ENCODE measurements around the gene SIDT2. TPM values are rescaled to one million over a fixed set of nuclear protein-coding genes. Genes with fewer than 3 reads are reported as not detected.

Gene SIDT2
- total RNA-seq, 2 experiments from 2014 or later = 18.3 to 37.7 TPM

DNA sequence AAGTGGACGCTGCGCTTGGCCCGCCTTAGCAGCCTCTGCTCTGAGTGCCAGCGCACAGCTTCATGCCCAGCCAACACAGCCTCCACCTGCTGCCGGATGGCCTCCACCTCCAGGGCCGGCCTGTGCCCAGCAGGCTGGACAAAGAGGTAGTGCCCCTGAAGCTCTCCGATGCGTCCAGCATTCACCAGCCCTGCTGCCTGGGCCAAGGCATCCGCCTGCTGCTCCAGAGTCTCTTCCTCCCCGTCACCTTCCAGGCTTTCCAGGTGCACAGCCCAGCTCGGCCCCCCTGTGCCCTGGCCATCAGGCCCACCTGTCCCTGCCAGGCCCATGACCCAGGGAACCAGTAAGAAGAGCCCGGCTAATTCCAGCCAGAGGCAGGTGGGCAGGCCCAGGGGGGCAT lies 50.9 kb downstream of the SIDT2 start:
- H3K4me1 ChIP-seq (ENCODE audit: insufficient read depth, low read length, poor library complexity, severe bottlenecking) = peaks cover 36% of the 10 kb centered on the region
- ChIA-PET POLR2A (interaction anchor here (3.3 kb wide), 1 partner anchor 50 kb away, joined by 30 read pairs; the partner anchor contains the start of gene SIDT2), CTCF (ENCODE audit: unreplicated experiment) (no interaction called here)
- H3K79me2 ChIP-seq (ENCODE audit: insufficient read depth, low read depth, low read length) = peaks cover 37% of the 10 kb centered on the region
- intact Hi-C loops (cut with micrococcal nuclease; ENCODE audit: unreplicated experiment) = no loop called here
- no peak overlapping the region for H2AFZ ChIP-seq (ENCODE audit: low read length)
- H3K4me3 ChIP-seq (ENCODE audit: low read depth, low read length, poor library complexity, severe bottlenecking) = peak overlapping the region; percentile 99
- H3K36me3 ChIP-seq (ENCODE audit: insufficient read depth, low read length) = peaks cover 49% of the 10 kb centered on the region
- peak overlapping the region; percentile 90 for H3K4me2 ChIP-seq (ENCODE audit: low read length)
- H4K20me1 ChIP-seq (ENCODE audit: insufficient read depth, low read length) = no peaks in the 10 kb centered on the region
- H3K9me3 ChIP-seq (ENCODE audit: low read length) = no peaks in the 10 kb centered on the region
- no peak for TF ChIP-seq EZH2phosphoT487 (IDR thresholded peaks at IDR 0.05; ENCODE audit: borderline replicate concordance, low read depth, low read length)
- H3K9me2 ChIP-seq (ENCODE audit: insufficient read depth, low read length) = no peaks in the 10 kb centered on the region
- BruUV-seq (replicated peaks) = no TSS peak
- no peak for DNase-seq (ENCODE audit: low spot score)
- H3K27ac ChIP-seq (ENCODE audit: low read depth, low read length, poor library complexity, severe bottlenecking) = peak overlapping the region; percentile 84

DNA sequence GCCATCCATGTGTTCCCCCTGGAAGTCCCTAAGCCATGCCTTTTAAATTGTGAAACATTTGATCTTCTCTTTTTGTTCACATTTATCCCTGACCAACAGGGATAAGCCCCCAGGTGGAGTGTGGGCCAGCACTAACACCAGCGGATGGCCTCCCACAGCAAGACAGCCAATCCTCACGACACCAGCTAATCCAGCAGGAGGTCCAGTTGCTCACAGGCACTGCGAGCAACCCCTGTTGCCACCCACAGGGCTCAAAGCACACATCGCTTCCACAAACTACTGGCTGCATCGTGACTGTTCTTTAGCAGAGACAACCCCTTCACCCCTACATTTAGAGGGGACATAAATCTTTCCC lies 51.4 kb downstream of the SIDT2 start:
- BruUV-seq (replicated peaks) = TSS peak; percentile 39
- peak overlapping the region; percentile 84 for H3K27ac ChIP-seq (ENCODE audit: low read depth, low read length, poor library complexity, severe bottlenecking)
- peaks cover 37% of the 10 kb centered on the region for H3K79me2 ChIP-seq (ENCODE audit: insufficient read depth, low read depth, low read length)
- POLR2A ChIA-PET = interaction anchor here (0.5 to 3.3 kb wide), 6 partner anchors 8 to 501 kb away, joined by 3 to 30 read pairs (median 6); partner anchors contain the start of genes PAFAH1B2 and SIDT2
- peaks cover 39% of the 10 kb centered on the region for H3K4me1 ChIP-seq (ENCODE audit: insufficient read depth, low read length, poor library complexity, severe bottlenecking)
- peak overlapping the region; percentile 90 for H3K4me2 ChIP-seq (ENCODE audit: low read length)
- no peaks in the 10 kb centered on the region for H3K9me2 ChIP-seq (ENCODE audit: insufficient read depth, low read length)
- no peak for DNase-seq (ENCODE audit: low spot score)
- H2AFZ ChIP-seq (ENCODE audit: low read length) = peak overlapping the region; percentile 22; the same call in 1 of the 2 replicates
- H3K9me3 ChIP-seq (ENCODE audit: low read length) = no peaks in the 10 kb centered on the region
- H3K4me3 ChIP-seq (ENCODE audit: low read depth, low read length, poor library complexity, severe bottlenecking) = peak overlapping the region; percentile 99
- peaks cover 44% of the 10 kb centered on the region for H3K36me3 ChIP-seq (ENCODE audit: insufficient read depth, low read length)
- TF ChIP-seq, protein P1, sequence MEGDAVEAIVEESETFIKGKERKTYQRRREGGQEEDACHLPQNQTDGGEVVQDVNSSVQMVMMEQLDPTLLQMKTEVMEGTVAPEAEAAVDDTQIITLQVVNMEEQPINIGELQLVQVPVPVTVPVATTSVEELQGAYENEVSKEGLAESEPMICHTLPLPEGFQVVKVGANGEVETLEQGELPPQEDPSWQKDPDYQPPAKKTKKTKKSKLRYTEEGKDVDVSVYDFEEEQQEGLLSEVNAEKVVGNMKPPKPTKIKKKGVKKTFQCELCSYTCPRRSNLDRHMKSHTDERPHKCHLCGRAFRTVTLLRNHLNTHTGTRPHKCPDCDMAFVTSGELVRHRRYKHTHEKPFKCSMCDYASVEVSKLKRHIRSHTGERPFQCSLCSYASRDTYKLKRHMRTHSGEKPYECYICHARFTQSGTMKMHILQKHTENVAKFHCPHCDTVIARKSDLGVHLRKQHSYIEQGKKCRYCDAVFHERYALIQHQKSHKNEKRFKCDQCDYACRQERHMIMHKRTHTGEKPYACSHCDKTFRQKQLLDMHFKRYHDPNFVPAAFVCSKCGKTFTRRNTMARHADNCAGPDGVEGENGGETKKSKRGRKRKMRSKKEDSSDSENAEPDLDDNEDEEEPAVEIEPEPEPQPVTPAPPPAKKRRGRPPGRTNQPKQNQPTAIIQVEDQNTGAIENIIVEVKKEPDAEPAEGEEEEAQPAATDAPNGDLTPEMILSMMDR (conservative IDR thresholded peaks at IDR 0.05; ENCODE audit: low read length) = no peak
- TF ChIP-seq EZH2phosphoT487 (IDR thresholded peaks at IDR 0.05; ENCODE audit: borderline replicate concordance, low read depth, low read length) = no peak
- intact Hi-C loops (cut with micrococcal nuclease; ENCODE audit: unreplicated experiment) = loop anchor here (5.0 kb wide), 3 partner anchors 88 to 458 kb away; partner anchors contain the start of genes BUD13, PAFAH1B2 and ZPR1
- H4K20me1 ChIP-seq (ENCODE audit: insufficient read depth, low read length) = no peaks in the 10 kb centered on the region
- CTCF ChIA-PET (ENCODE audit: unreplicated experiment) = interaction anchor here (0.6 to 1.0 kb wide), 3 partner anchors 50 to 403 kb away, joined by 3 to 5 read pairs (median 3); partner anchors contain the start of gene SIDT2

DNA sequence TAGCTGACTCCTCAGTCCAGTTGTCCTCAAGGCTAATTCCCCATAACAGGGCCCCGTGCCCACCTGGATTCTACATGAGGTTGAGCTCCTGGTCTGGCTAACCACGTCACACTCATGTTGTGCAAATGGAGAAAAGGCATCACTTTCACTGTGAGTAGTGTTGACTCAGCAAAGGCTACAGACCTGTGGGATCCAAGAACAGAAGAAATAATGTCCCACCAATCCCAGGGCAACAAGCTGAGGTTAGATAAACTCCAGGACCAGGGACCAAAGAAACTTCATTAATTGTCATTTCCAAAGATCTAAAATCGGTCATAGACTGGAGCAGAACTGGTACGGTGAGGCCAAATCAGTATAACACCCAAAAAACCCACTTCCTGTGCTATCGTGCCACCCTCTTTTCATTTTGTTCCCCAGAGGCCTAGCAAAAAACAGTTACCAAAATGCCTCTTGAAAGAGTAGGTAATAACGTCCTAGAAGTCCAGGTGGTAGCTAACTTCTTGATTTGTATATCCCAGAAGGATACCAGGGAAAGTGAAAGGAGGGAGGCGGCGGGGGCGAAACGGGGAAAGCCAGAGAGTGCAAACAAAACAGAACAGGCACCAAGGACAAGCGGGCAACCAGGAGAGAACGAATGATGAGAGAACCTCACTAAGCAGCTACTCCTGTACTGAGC lies 51.9 kb downstream of the SIDT2 start:
- intact Hi-C loops (cut with micrococcal nuclease; ENCODE audit: unreplicated experiment) = loop anchor here (5.0 kb wide), 3 partner anchors 88 to 458 kb away; partner anchors contain the start of genes BUD13, PAFAH1B2 and ZPR1
- POLR2A ChIA-PET = interaction anchor here (0.5 to 3.3 kb wide), 12 partner anchors 8 to 1204 kb away, joined by 3 to 30 read pairs (median 3); partner anchors contain the start of genes PAFAH1B2 and SIDT2
- peaks cover 39% of the 10 kb centered on the region for H3K4me1 ChIP-seq (ENCODE audit: insufficient read depth, low read length, poor library complexity, severe bottlenecking)
- TF ChIP-seq, protein P1 (conservative IDR thresholded peaks at IDR 0.05; ENCODE audit: low read length) = no peak
- TF ChIP-seq EZH2phosphoT487 (IDR thresholded peaks at IDR 0.05; ENCODE audit: borderline replicate concordance, low read depth, low read length) = no peak
- H3K4me2 ChIP-seq (ENCODE audit: low read length) = peak overlapping the region; percentile 90
- H3K27ac ChIP-seq (ENCODE audit: low read depth, low read length, poor library complexity, severe bottlenecking) = peak overlapping the region; percentile 84
- H3K9me3 ChIP-seq (ENCODE audit: low read length) = no peaks in the 10 kb centered on the region
- peaks cover 37% of the 10 kb centered on the region for H3K79me2 ChIP-seq (ENCODE audit: insufficient read depth, low read depth, low read length)
- H3K9me2 ChIP-seq (ENCODE audit: insufficient read depth, low read length) = no peaks in the 10 kb centered on the region
- H3K36me3 ChIP-seq (ENCODE audit: insufficient read depth, low read length) = peaks cover 40% of the 10 kb centered on the region
- DNase-seq (ENCODE audit: low spot score) = peak; percentile 69
- no peaks in the 10 kb centered on the region for H4K20me1 ChIP-seq (ENCODE audit: insufficient read depth, low read length)
- H3K4me3 ChIP-seq (ENCODE audit: low read depth, low read length, poor library complexity, severe bottlenecking) = peak overlapping the region; percentile 99
- peak overlapping the region; percentile 22; the same call in 1 of the 2 replicates for H2AFZ ChIP-seq (ENCODE audit: low read length)
- CTCF ChIA-PET (ENCODE audit: unreplicated experiment) = interaction anchor here (0.6 to 1.0 kb wide), 3 partner anchors 51 to 403 kb away, joined by 3 to 5 read pairs (median 3); partner anchors contain the start of gene SIDT2
- BruUV-seq (replicated peaks) = no TSS peak

Measured in OCI-LY7 (cell line).